ENCODE data around the gene PPARGC1A.

DNA sequence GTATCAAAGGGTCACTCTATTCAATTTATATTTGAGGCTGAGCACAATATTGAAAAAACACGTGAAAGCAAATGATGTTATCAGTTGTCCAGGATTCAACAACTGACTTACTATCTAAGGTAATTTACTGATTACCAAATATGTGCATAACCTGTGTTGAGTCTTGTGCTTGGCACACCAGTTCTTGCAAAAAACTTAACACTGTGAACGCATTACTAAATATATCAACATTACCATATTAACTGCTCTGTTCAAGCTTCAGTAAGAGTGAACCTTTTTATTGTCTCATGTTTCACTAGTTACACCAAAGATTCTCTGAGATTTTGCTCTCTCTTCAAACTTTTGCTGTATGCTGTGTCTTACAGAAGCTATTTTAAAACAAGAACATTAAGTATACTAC is 38.4 kb downstream of the PPARGC1A start:
- no peak for TF ChIP-seq PBX3 (IDR thresholded peaks at IDR 0.05; ENCODE audit: insufficient replicate concordance, low read depth, low read length)
- TF ChIP-seq, protein P1, sequence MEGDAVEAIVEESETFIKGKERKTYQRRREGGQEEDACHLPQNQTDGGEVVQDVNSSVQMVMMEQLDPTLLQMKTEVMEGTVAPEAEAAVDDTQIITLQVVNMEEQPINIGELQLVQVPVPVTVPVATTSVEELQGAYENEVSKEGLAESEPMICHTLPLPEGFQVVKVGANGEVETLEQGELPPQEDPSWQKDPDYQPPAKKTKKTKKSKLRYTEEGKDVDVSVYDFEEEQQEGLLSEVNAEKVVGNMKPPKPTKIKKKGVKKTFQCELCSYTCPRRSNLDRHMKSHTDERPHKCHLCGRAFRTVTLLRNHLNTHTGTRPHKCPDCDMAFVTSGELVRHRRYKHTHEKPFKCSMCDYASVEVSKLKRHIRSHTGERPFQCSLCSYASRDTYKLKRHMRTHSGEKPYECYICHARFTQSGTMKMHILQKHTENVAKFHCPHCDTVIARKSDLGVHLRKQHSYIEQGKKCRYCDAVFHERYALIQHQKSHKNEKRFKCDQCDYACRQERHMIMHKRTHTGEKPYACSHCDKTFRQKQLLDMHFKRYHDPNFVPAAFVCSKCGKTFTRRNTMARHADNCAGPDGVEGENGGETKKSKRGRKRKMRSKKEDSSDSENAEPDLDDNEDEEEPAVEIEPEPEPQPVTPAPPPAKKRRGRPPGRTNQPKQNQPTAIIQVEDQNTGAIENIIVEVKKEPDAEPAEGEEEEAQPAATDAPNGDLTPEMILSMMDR (IDR thresholded peaks at IDR 0.05 in 2 of 3, conservative IDR thresholded peaks at IDR 0.05 in 1 of 3; ENCODE audit: control insufficient read depth in 2 of 3, extremely low read depth in 1 of 3, insufficient read depth in 1 of 3, low read depth in 3 of 3, low read length in 3 of 3): no peak
